ENCODE measurements around the gene CCL8. TPM values are rescaled to one million over a fixed set of nuclear protein-coding genes. Genes with fewer than 3 reads are reported as not detected.

Gene CCL8
- total RNA-seq, 1 donor from 2014 or later = 1.0 TPM

GRCh38 chr17:34363183-34363661, 44.0 kb downstream of the CCL8 start, which contains the start of gene CCL1:
CCL1 (minus strand) TSS chr17:34363233; CDS start chr17:34363161, 72 bp downstream.
- Histone ChIP-seq H3K27me3 (ENCODE audit: control insufficient read depth in 3 of 3, insufficient read depth in 3 of 3, low read length in 3 of 3) (peaks cover 6 to 24% (median 14%) of the 10 kb centered on the region in 3 donors), H3K4me1 (ENCODE audit: control insufficient read depth in 3 of 3, insufficient read depth in 3 of 3, low read length in 3 of 3) (peaks cover 0 to 6% (median 0%) of the 10 kb centered on the region in 3 donors), H3K36me3 (ENCODE audit: control insufficient read depth in 3 of 3, insufficient read depth in 3 of 3, low read length in 3 of 3) (no peaks in the 10 kb centered on the region), H3K27ac (ENCODE audit: low read depth, low read length) (no peak within 1 kb of the TSS), H3K9me3 (ENCODE audit: control insufficient read depth in 3 of 3, low read length in 3 of 3) (no peaks in the 10 kb centered on the region), H3K4me3 (ENCODE audit: low read length in 3 of 3) (no peak within 1 kb of the TSS), H3K9ac (ENCODE audit: low read depth in 1 of 3, low read length in 3 of 3) (no peak within 1 kb of the TSS)

GRCh38 chr17:34364751-34365150, 45.5 kb downstream of the CCL8 start:
- Histone ChIP-seq H3K9ac (ENCODE audit: low read depth in 1 of 3, low read length in 3 of 3) (no peak overlapping the region), H3K9me3 (ENCODE audit: control insufficient read depth in 3 of 3, low read length in 3 of 3) (no peaks in the 10 kb centered on the region), H3K4me1 (ENCODE audit: control insufficient read depth in 3 of 3, insufficient read depth in 3 of 3, low read length in 3 of 3) (peaks cover 0 to 6% (median 0%) of the 10 kb centered on the region in 3 donors), H3K27ac (ENCODE audit: low read depth, low read length) (no peak overlapping the region), H3K36me3 (ENCODE audit: control insufficient read depth in 3 of 3, insufficient read depth in 3 of 3, low read length in 3 of 3) (no peaks in the 10 kb centered on the region), H3K27me3 (ENCODE audit: control insufficient read depth in 3 of 3, insufficient read depth in 3 of 3, low read length in 3 of 3) (peaks cover 6 to 24% (median 14%) of the 10 kb centered on the region in 3 donors), H3K4me3 (ENCODE audit: low read length in 3 of 3) (no peak overlapping the region)

DNA sequence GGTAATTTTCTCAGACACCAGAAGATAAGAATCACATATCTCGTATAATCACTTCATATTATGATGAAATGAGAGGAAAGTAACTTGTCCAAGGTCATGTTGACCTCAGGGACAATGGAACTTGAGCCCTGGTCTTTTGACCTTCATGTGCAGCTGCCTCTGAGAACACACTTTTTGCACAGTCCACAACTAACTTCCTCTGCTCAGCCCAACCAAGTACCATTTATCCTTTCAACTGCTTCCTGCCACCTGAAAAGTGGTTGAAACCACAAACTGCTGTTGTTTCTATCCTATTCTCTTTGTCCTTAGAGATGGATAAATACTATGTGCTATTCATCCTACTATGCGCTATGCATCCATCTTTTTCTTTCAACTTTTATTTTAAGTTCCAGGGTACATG, 46.1 kb downstream of the CCL8 start:
- no peak overlapping the region for H3K9ac ChIP-seq (ENCODE audit: low read depth in 1 of 3, low read length in 3 of 3)
- no peak overlapping the region for H3K4me3 ChIP-seq (ENCODE audit: low read length in 3 of 3)
- no peaks in the 10 kb centered on the region for H3K36me3 ChIP-seq (ENCODE audit: control insufficient read depth in 3 of 3, insufficient read depth in 3 of 3, low read length in 3 of 3)
- H3K4me1 ChIP-seq (ENCODE audit: control insufficient read depth in 3 of 3, insufficient read depth in 3 of 3, low read length in 3 of 3) = peaks cover 0 to 6% (median 0%) of the 10 kb centered on the region in 3 donors
- peaks cover 6 to 24% (median 14%) of the 10 kb centered on the region in 3 donors for H3K27me3 ChIP-seq (ENCODE audit: control insufficient read depth in 3 of 3, insufficient read depth in 3 of 3, low read length in 3 of 3)
- H3K9me3 ChIP-seq (ENCODE audit: control insufficient read depth in 3 of 3, low read length in 3 of 3) = no peaks in the 10 kb centered on the region
- no peak overlapping the region for H3K27ac ChIP-seq (ENCODE audit: low read depth, low read length)

DNA sequence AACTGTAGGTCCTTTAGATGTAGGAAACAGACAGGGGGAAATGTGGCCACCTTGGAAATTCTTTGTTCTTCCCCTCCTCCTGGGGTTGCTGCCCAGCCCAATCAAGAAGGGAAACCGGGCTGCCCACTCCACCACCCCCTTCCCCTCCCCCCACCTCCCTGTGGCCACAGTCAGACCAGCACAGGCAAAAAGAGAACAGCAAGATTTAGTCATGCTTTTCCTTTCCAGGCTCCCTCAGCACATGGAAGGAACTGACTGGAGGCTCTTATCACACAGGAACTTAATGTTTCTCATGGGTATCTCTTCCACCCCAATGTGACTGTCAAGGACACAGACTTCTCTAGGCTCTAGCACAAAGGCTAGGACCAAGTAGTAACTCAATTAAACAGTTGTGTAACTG, 46.8 kb downstream of the CCL8 start:
- H3K27ac ChIP-seq (ENCODE audit: low read depth, low read length) = no peak overlapping the region
- peaks cover 0 to 6% (median 0%) of the 10 kb centered on the region in 3 donors for H3K4me1 ChIP-seq (ENCODE audit: control insufficient read depth in 3 of 3, insufficient read depth in 3 of 3, low read length in 3 of 3)
- no peak overlapping the region for H3K4me3 ChIP-seq (ENCODE audit: low read length in 3 of 3)
- H3K9ac ChIP-seq (ENCODE audit: low read depth in 1 of 3, low read length in 3 of 3) = no peak overlapping the region
- H3K36me3 ChIP-seq (ENCODE audit: control insufficient read depth in 3 of 3, insufficient read depth in 3 of 3, low read length in 3 of 3) = no peaks in the 10 kb centered on the region
- H3K9me3 ChIP-seq (ENCODE audit: control insufficient read depth in 3 of 3, low read length in 3 of 3) = no peaks in the 10 kb centered on the region
- peaks cover 6 to 24% (median 14%) of the 10 kb centered on the region in 3 donors for H3K27me3 ChIP-seq (ENCODE audit: control insufficient read depth in 3 of 3, insufficient read depth in 3 of 3, low read length in 3 of 3)

- Histone ChIP-seq H3K4me1 (ENCODE audit: control insufficient read depth in 3 of 3, insufficient read depth in 3 of 3, low read length in 3 of 3) (peaks cover 0 to 6% (median 0%) of the 10 kb centered on the region in 3 donors), H3K27ac (ENCODE audit: low read depth, low read length) (no peak overlapping the region), H3K9me3 (ENCODE audit: control insufficient read depth in 3 of 3, low read length in 3 of 3) (no peaks in the 10 kb centered on the region), H3K36me3 (ENCODE audit: control insufficient read depth in 3 of 3, insufficient read depth in 3 of 3, low read length in 3 of 3) (no peaks in the 10 kb centered on the region), H3K4me3 (ENCODE audit: low read length in 3 of 3) (no peak overlapping the region), H3K27me3 (ENCODE audit: control insufficient read depth in 3 of 3, insufficient read depth in 3 of 3, low read length in 3 of 3) (peaks cover 6 to 24% (median 14%) of the 10 kb centered on the region in 3 donors), H3K9ac (ENCODE audit: low read depth in 1 of 3, low read length in 3 of 3) (no peak overlapping the region)
These were observed 47.4 kb downstream of the CCL8 start for GRCh38 chr17:34366529-34367107.

GRCh38 chr17:34367486-34368195, 48.4 kb downstream of the CCL8 start:
- H3K27ac ChIP-seq (ENCODE audit: low read depth, low read length) = no peak overlapping the region
- peaks cover 0 to 6% (median 0%) of the 10 kb centered on the region in 3 donors for H3K4me1 ChIP-seq (ENCODE audit: control insufficient read depth in 3 of 3, insufficient read depth in 3 of 3, low read length in 3 of 3)
- no peaks in the 10 kb centered on the region for H3K36me3 ChIP-seq (ENCODE audit: control insufficient read depth in 3 of 3, insufficient read depth in 3 of 3, low read length in 3 of 3)
- peaks cover 6 to 18% (median 11%) of the 10 kb centered on the region in 3 donors for H3K27me3 ChIP-seq (ENCODE audit: control insufficient read depth in 3 of 3, insufficient read depth in 3 of 3, low read length in 3 of 3)
- H3K9me3 ChIP-seq (ENCODE audit: control insufficient read depth in 3 of 3, low read length in 3 of 3) = no peaks in the 10 kb centered on the region
- H3K9ac ChIP-seq (ENCODE audit: low read depth in 1 of 3, low read length in 3 of 3) = no peak overlapping the region
- H3K4me3 ChIP-seq (ENCODE audit: low read length in 3 of 3) = no peak overlapping the region

DNA sequence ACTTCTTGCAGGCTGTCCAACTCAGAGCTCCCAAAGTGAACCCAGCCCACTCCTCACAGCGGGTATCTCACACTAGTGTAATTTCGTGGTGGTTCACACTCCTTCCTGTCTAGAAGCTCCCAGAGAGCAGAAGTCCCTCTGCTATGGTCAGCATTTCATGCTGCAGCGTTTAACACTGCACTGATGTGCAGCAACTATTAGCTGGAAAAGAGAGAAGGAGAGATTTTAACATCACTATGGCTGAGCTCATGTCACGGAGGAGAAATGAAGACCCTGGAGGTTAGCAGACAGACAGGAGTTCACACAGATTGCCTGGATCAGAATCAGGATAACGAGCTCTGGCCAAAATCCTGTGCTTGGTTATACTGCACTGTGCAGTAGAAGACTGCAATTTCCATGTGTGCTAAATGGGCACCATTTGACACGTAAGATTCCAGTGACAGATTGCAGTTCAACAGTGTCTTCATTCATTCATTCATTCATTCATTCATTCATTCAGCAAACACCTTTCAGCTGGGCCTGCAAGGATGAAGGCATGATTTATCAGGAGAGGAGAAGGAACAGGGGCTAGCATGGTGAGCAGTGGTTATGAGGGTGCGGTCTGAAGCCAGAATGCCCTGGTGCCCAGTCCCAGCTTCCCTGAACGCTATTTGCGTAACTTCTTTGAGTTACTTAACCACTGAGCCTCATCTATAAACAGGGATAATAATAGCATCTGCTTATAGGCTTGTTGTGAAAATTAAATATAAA, 49.1 kb downstream of the CCL8 start:
- H3K27ac ChIP-seq (ENCODE audit: low read depth, low read length) = no peak overlapping the region
- H3K9me3 ChIP-seq (ENCODE audit: control insufficient read depth in 3 of 3, low read length in 3 of 3) = no peaks in the 10 kb centered on the region
- no peak overlapping the region for H3K9ac ChIP-seq (ENCODE audit: low read depth in 1 of 3, low read length in 3 of 3)
- no peak overlapping the region for H3K4me3 ChIP-seq (ENCODE audit: low read length in 3 of 3)
- peaks cover 0 to 6% (median 0%) of the 10 kb centered on the region in 3 donors for H3K4me1 ChIP-seq (ENCODE audit: control insufficient read depth in 3 of 3, insufficient read depth in 3 of 3, low read length in 3 of 3)
- peaks cover 4 to 10% (median 6%) of the 10 kb centered on the region in 3 donors for H3K27me3 ChIP-seq (ENCODE audit: control insufficient read depth in 3 of 3, insufficient read depth in 3 of 3, low read length in 3 of 3)
- no peaks in the 10 kb centered on the region for H3K36me3 ChIP-seq (ENCODE audit: control insufficient read depth in 3 of 3, insufficient read depth in 3 of 3, low read length in 3 of 3)

DNA sequence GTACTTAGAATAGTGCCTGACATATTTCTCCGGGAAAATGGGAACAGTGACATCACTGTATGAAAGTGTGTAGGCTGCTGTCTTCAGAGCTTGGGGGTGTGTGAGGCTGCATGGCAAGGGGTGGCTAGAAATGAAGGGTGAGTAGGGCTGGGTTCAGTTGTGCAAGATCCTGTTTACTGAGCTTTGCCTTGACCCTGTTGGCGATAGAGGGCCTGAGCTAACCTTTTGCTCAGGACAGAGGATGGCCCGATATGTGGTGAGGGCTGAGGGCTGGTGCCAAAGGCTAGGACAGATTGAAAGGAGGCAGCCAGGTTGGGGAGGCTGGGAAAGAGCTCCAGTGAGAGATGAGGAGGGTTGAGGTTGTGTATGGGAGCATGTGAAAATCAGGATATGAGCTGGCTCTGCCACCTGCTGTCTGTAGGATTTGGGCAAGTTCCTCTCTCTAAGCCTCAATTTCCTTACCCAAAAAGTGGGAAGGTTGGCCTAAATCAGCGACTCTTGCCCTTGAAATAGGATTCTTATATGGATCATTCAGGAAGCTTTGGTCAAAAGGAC, 49.8 kb downstream of the CCL8 start:
- H3K9ac ChIP-seq (ENCODE audit: low read depth in 1 of 3, low read length in 3 of 3) = no peak overlapping the region
- H3K27me3 ChIP-seq (ENCODE audit: control insufficient read depth in 3 of 3, insufficient read depth in 3 of 3, low read length in 3 of 3) = peaks cover 4 to 10% (median 6%) of the 10 kb centered on the region in 3 donors
- no peaks in the 10 kb centered on the region for H3K36me3 ChIP-seq (ENCODE audit: control insufficient read depth in 3 of 3, insufficient read depth in 3 of 3, low read length in 3 of 3)
- H3K27ac ChIP-seq (ENCODE audit: low read depth, low read length) = no peak overlapping the region
- peaks cover 0 to 6% (median 0%) of the 10 kb centered on the region in 3 donors for H3K4me1 ChIP-seq (ENCODE audit: control insufficient read depth in 3 of 3, insufficient read depth in 3 of 3, low read length in 3 of 3)
- no peaks in the 10 kb centered on the region for H3K9me3 ChIP-seq (ENCODE audit: control insufficient read depth in 3 of 3, low read length in 3 of 3)
- no peak overlapping the region for H3K4me3 ChIP-seq (ENCODE audit: low read length in 3 of 3)

GRCh38 chr17:34369571-34369970, 50.3 kb downstream of the CCL8 start:
- H3K9ac ChIP-seq (ENCODE audit: low read depth in 1 of 3, low read length in 3 of 3) = no peak overlapping the region
- no peaks in the 10 kb centered on the region for H3K9me3 ChIP-seq (ENCODE audit: control insufficient read depth in 3 of 3, low read length in 3 of 3)
- H3K36me3 ChIP-seq (ENCODE audit: control insufficient read depth in 3 of 3, insufficient read depth in 3 of 3, low read length in 3 of 3) = no peaks in the 10 kb centered on the region
- H3K4me1 ChIP-seq (ENCODE audit: control insufficient read depth in 3 of 3, insufficient read depth in 3 of 3, low read length in 3 of 3) = peaks cover 0 to 6% (median 0%) of the 10 kb centered on the region in 3 donors
- no peak overlapping the region for H3K27ac ChIP-seq (ENCODE audit: low read depth, low read length)
- peaks cover 4 to 10% (median 6%) of the 10 kb centered on the region in 3 donors for H3K27me3 ChIP-seq (ENCODE audit: control insufficient read depth in 3 of 3, insufficient read depth in 3 of 3, low read length in 3 of 3)
- H3K4me3 ChIP-seq (ENCODE audit: low read length in 3 of 3) = no peak overlapping the region
